Left renal cortex interstitium (tissue), 4 donors: Measurements from ENCODE around the gene BAIAP2L1. TPM values are rescaled to one million over a fixed set of nuclear protein-coding genes. Genes with fewer than 3 reads are reported as not detected.
"Not testable (repeated sequence)": the region's sequence is repeated elsewhere in the genome, so short reads cannot be mapped to it uniquely, and the experiment has no call there.

Experiments
- DNase-seq, 4 donors: peaks; one replicate each; pipeline ENCODE4 v3.0.0-alpha.2; 2013; ENCODE audit warnings: low read depth in 4 of 4, low spot score in 2 of 4, missing footprints in 1 of 4
- polyA plus RNA-seq, 4 donors: library from polyadenylated mRNA; unstranded; fragments of 120-200 nt; gene quantifications; one replicate each; pipeline ENCODE4 v1.2.1, GENCODE V29; 2013; ENCODE audit not compliant: insufficient read length in 4 of 4

Gene BAIAP2L1
- polyA plus RNA-seq, 4 donors: 10.6 to 17.7 (median 13.1) TPM

DNA sequence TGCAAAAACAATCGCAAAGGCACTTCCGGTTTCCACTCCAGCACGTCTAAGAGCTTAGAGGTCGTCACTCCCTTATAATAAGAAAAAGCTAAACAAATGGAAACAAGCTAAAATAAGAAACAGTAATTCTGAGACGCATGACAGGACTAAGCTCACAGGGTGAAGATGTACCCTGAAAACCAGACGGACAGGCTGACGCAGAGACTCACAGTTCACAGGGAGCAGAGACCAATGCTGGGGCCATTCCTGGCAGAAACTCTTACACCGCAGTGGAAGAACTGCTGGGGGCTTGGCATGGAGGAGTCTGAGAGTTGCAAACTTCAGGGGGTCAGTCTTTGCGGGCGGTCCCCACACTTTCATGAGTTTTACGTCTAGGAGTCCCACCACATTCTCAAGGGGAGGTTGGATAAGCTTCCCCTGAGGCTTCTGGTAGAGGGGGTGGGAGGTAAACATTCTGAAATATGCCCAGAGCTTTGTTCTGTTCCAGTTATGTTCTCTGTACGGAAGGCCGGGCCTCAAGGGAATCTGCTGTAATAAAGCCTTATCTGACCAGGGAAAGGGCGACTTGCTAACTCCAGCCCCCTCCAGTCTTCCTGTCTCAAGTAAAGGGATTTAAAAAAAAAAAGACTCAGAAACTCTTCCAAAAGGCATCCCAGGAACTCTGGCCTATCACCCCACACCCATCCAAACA, 71.6 kb downstream of the BAIAP2L1 start:
- no peak for DNase-seq

- no peak for DNase-seq
These were observed 76.1 kb downstream of the BAIAP2L1 start for GRCh38 chr7:98324782-98325181.

DNA sequence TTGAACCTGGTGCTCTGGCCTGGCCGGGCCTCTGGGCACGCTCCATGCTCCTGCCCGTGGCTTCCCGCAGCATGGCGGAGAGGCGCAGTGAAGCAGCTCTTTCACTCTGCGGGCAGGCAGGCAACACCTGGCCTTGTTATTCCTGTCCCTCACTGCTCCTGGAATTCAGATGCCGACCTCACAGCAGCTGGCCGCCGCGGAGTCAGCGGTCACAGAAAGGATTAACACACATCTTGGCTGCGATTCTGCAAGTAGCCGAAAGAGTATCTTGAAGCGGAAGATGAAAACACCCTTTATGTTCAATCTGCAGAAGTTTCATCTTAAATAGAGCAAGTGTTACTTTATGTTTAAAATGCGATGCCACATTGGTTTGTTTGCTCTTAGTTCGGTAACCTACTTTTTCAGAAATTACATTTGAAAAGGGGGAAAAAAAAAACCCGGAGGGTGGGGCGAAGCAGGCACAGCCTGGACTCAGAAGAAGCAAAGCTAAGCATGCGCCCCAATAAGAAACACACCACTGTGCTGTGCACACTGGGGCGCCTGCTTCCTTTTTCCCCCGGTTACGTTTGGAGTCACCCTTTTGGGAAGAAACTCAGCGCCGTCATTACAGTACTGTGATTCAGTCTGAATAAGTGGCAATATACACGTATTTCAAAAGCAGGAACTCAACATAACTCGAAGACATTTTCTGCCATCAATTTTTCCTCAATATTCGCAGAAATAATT, 77.1 kb downstream of the BAIAP2L1 start:
- DNase-seq: peak in 1 of 4 donors; percentile 8

GRCh38 chr7:98322331-98323270, 78.3 kb downstream of the BAIAP2L1 start:
- DNase-seq: no peak

DNA sequence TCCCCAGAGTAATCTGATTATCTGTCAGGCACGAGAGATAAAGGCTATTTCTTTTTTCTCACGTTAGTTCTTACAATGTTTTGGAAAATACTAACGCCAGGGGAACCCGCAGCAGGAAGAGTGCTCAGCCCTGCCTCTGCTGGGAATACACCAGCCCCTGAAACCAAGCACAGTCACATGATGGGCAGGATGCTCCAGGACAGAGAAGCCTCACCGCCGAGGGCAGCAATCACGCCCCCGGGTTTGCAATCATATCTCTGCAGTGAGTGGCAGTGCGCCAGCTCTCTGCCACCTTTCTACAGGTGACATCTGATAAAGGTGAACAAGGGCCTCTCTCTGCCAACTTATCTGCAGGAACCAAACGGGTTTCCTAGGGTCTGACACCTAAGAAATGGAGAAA, 79.6 kb downstream of the BAIAP2L1 start:
- no peak for DNase-seq

- no peak for DNase-seq
These were observed 81.7 kb downstream of the BAIAP2L1 start for GRCh38 chr7:98319176-98319575.

DNA sequence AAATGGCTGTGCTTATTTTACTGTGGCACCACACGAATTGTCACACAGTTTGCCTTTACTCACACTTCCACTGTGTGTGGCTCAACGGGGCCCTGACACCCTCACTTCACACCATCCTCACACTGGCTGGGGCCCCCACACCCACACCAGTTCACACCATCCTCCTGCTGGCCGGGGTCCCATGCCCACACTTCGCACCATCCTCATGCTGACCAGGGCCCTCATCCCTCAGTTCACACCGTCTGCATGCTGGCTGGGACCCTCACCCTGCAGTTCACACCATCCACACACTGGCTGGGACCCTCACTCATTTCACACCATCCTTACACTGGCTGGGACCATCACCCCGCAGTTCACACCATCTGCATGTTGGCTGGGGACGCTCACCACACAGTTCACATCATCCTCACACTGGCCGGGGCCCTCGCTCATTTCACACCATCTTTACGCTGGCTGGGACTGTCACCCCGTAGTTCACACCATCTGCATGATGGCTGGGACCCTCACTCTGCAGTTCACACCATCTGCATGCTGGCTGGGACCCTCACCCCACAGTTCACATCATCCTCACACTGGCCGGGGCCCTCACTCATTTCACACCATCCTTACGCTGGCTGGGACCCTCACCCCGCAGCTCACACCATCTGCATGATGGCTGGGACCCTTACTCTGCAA, 83.4 kb downstream of the BAIAP2L1 start:
- no peak for DNase-seq

GRCh38 chr7:98315994-98316527, 84.8 kb downstream of the BAIAP2L1 start:
- not testable (repeated sequence) for DNase-seq

- no peak for DNase-seq
These were observed 85.4 kb downstream of the BAIAP2L1 start for GRCh38 chr7:98315318-98315993.

DNA sequence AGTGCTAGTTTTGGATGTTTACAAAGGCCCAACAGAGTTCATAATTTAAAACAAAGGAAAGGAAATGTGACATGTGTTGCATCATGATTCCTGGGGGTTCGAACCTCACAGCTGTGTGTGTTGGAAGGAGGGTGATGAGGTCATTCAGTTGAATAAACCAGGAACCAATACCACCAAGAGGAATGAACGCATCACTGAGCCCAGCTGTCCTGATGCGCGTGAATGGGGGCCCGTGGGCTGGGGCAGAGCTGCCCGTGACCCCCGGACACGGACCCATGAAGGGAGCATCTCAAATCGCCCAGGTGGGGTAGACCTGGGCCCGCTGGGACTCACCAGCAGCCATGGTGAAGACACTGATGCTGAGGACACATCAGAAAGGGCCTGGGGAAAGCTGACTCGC, 86.4 kb downstream of the BAIAP2L1 start:
- DNase-seq: no peak

GRCh38 chr7:98312201-98312600, 88.7 kb downstream of the BAIAP2L1 start:
- DNase-seq: no peak

- no peak for DNase-seq
These were observed 91.3 kb downstream of the BAIAP2L1 start for GRCh38 chr7:98309566-98309965.

- DNase-seq: no peak
These were observed 92.9 kb downstream of the BAIAP2L1 start for GRCh38 chr7:98307971-98308466.

DNA sequence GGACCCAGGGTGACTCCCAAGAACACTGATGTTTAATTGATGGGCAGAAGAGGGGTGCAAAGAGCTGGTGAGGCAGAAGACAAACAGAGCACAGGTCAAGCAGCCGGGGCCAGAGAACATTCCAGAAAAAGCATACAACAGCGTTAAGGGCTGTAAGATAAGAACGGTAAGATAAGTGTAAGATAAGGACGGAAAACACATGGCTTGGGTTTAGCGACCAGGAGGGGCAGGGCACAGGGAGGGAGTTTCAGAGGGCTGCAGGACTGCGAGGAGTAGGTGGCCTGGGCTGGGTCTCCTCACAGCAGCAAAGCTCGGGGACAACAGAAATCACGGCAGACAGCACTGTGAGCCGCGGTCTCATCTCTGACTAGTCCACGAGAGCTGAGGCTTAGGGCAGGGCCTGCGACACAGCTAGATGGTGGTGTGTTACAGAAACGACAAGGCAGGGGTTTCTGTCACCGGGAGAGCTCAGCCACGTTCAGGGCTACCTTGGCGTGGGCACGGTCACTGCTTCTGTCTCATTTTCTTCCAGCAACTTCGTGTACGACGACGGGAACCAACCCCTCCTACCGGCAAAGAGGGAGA, 94.8 kb downstream of the BAIAP2L1 start:
- DNase-seq: no peak

DNA sequence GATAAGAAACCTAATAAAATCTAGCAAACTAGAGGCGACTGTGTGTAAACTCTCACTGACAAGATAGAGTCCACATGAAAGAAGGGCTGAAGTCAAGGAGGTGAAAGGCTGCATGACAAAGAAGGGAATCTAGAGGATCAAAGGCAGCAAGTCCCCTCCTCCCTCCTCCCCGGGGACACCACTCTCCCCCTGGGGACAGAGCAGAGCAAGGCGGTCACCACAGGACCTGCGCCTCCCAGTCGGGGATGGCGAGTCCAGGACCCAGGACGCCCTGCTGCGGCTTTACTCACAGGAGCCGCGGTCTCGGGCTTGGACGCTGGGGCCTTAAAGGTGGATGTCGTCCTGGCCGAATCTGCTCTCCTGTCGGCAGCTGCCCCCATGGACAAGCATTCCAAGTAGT, 97.0 kb downstream of the BAIAP2L1 start:
- DNase-seq: no peak

GRCh38 chr7:98303176-98303865, 97.6 kb downstream of the BAIAP2L1 start:
- DNase-seq: no peak

GRCh38 chr7:98301693-98302470, 99.0 kb downstream of the BAIAP2L1 start:
- DNase-seq: no peak
